HG02938 (cell line): ENCODE measurements around the gene WFDC6.
"Not testable (repeated sequence)": the region's sequence is repeated elsewhere in the genome, so short reads cannot be mapped to it uniquely, and the experiment has no call there.

Experiments
- ATAC-seq: cut with Tn5 transposase; IDR thresholded peaks from one replicate; pipeline ENCODE4 v1.9.1; 2021; ENCODE audit warnings: mild to moderate bottlenecking, moderate library complexity; ENCODE audit not compliant: unreplicated experiment

Gene WFDC6

GRCh38 chr20:45539382-45539781 is at the start of gene WFDC6:
TSS of gene WFDC6 (minus strand) at chr20:45539482. CDS start at chr20:45539407, 75 bp downstream.
- no peak for ATAC-seq

- no peak for ATAC-seq
Observed at GRCh38 chr20:45588800-45589199, 49.5 kb upstream of the WFDC6 start.

- not testable (repeated sequence) for ATAC-seq
Observed at GRCh38 chr20:45585986-45586385, 46.7 kb upstream of the WFDC6 start.

- ATAC-seq, result not testable (repeated sequence)
Observed at GRCh38 chr20:45584294-45584693, 45.0 kb upstream of the WFDC6 start.

- no peak for ATAC-seq
Observed at GRCh38 chr20:45583502-45583901, 44.2 kb upstream of the WFDC6 start.

- no peak for ATAC-seq
Observed at GRCh38 chr20:45581702-45582101, 42.4 kb upstream of the WFDC6 start.

- no peak for ATAC-seq
Observed at GRCh38 chr20:45579184-45579583, 39.9 kb upstream of the WFDC6 start, which contains the start of gene WFDC8. TSS of gene WFDC8 (minus strand) at chr20:45579284. CDS start at chr20:45579247, 37 bp downstream.

GRCh38 chr20:45578231-45578630 is 38.9 kb upstream of the WFDC6 start:
- no peak for ATAC-seq

- ATAC-seq, result no peak
Observed at GRCh38 chr20:45576995-45577394, 37.7 kb upstream of the WFDC6 start.

- no peak for ATAC-seq
Observed at GRCh38 chr20:45575931-45576330, 36.6 kb upstream of the WFDC6 start.

- not testable (repeated sequence) for ATAC-seq
Observed at GRCh38 chr20:45569650-45570049, 30.4 kb upstream of the WFDC6 start.

- no peak for ATAC-seq
Observed at GRCh38 chr20:45564760-45565276, 25.5 kb upstream of the WFDC6 start.

- ATAC-seq, result no peak
Observed at GRCh38 chr20:45555198-45555597, 15.9 kb upstream of the WFDC6 start.

- no peak for ATAC-seq
Observed at GRCh38 chr20:45552456-45552855, 13.2 kb upstream of the WFDC6 start.

GRCh38 chr20:45550765-45551164 is 11.5 kb upstream of the WFDC6 start:
- ATAC-seq, result no peak

- ATAC-seq, result no peak
Observed at GRCh38 chr20:45548410-45548809, 9.1 kb upstream of the WFDC6 start.

GRCh38 chr20:45547206-45547770 is 8.0 kb upstream of the WFDC6 start, which contains the start of gene EPPIN:
TSS of gene EPPIN (minus strand) at chr20:45547401. CDS start at chr20:45547357, 44 bp downstream.
- no peak for ATAC-seq

GRCh38 chr20:45545754-45546453 is 6.6 kb upstream of the WFDC6 start:
- ATAC-seq, result no peak

GRCh38 chr20:45545351-45545750 is 6.1 kb upstream of the WFDC6 start:
- ATAC-seq, result no peak

- ATAC-seq, result no peak
Observed at GRCh38 chr20:45538209-45538799, 978 bp downstream of the WFDC6 start.

- ATAC-seq, result no peak
Observed at GRCh38 chr20:45527294-45527693, 12.0 kb downstream of the WFDC6 start.

- no peak for ATAC-seq
Observed at GRCh38 chr20:45523821-45524220, 15.5 kb downstream of the WFDC6 start.
